Vagina (tissue), 2 donors: ENCODE results near the gene CERT1. TPM values are rescaled to one million over a fixed set of nuclear protein-coding genes. Genes with fewer than 3 reads are reported as not detected.

Source experiments
- DNase-seq, 2 donors: peaks; one replicate each; pipeline ENCODE4 v3.0.0-alpha.2; 2017; ENCODE audit errors: extremely low spot score in 2 of 2
- H3K27ac ChIP-seq: fragments of 200-600 bp; sonication (generic); one replicate; pipeline ENCODE4 v1.5.1; 2019
- H3K27me3 ChIP-seq: fragments of 200-600 bp; sonication (generic); one replicate; pipeline ENCODE4 v1.5.1; 2019
- H3K36me3 ChIP-seq, 2 donors: fragments of 200-600 bp; sonication (generic); one replicate each; pipeline ENCODE4 v1.5.1; 2017 to 2019
- H3K4me1 ChIP-seq: fragments of 200-600 bp; sonication (generic); one replicate; pipeline ENCODE4 v1.5.1; 2019
- H3K4me3 ChIP-seq, 2 donors: fragments of 200-600 bp; sonication (generic); 1 replicate in 1 of 2; 2 replicates in 1 of 2; pipeline ENCODE4 v1.5.1; 2016 to 2019
- H3K9me3 ChIP-seq: fragments of 200-600 bp; sonication (generic); one replicate; pipeline ENCODE4 v1.5.1; 2019
- CTCF ChIP-seq, 3 experiments: fragments of 450-650 bp in 2 of 3; fragments of 200-600 bp in 1 of 3; sonication (generic) in 1 of 3; IDR thresholded peaks; one replicate each; pipeline ENCODE4 v1.5.1; 2017 to 2019; ENCODE audit warnings: antibody characterized with exemption in 3 of 3, mild to moderate bottlenecking in 2 of 3, moderate library complexity in 2 of 3
- POLR2A ChIP-seq, 2 donors: fragments of 450-650 bp; IDR thresholded peaks; one replicate each; pipeline ENCODE4 v1.6.1; 2017; ENCODE audit warnings: antibody characterized with exemption in 2 of 2, mild to moderate bottlenecking in 2 of 2, moderate library complexity in 2 of 2
- POLR2AphosphoS5 ChIP-seq, 2 donors: sonication (generic); formaldehyde crosslinking; IDR thresholded peaks; one replicate each; pipeline ENCODE4 v1.9.0; 2017; ENCODE audit warnings: antibody characterized with exemption in 2 of 2, mild to moderate bottlenecking in 2 of 2, low read depth in 1 of 2; ENCODE audit not compliant: insufficient read depth in 1 of 2
- intact Hi-C: fragments of 100-400 bp; cut with DNase I; formaldehyde crosslinking; loops from one replicate; pipeline ENCODE4 v1.15.1; 2023
- total RNA-seq: library from RNA; depleted of rRNA; stranded (reverse); fragments of >200 nt; gene quantifications from one replicate; pipeline ENCODE4 v1.2.3, GENCODE V29; 2016

Gene CERT1
- total RNA-seq, 1 donor from 2014 or later = 44.2 TPM

- Histone ChIP-seq H3K4me1 (no peaks in the 10 kb centered on the region), H3K27ac (no peak overlapping the region), H3K9me3 (no peaks in the 10 kb centered on the region), H3K4me3 (no peak overlapping the region), H3K27me3 (no peaks in the 10 kb centered on the region), H3K36me3 (no peaks in the 10 kb centered on the region)
- DNase-seq = no peak
- TF ChIP-seq CTCF (IDR thresholded peaks at IDR 0.05) (no peak), POLR2AphosphoS5 (IDR thresholded peaks at IDR 0.05; ENCODE audit: insufficient read depth in 1 of 2, low read depth in 1 of 2) (no peak), POLR2A (IDR thresholded peaks at IDR 0.05) (no peak)
- intact Hi-C loops = no loop called here
These were observed 35.4 kb upstream of the CERT1 start for GRCh38 chr5:75546830-75547229.

GRCh38 chr5:75545131-75545530, 33.7 kb upstream of the CERT1 start:
- DNase-seq = no peak
- no peaks in the 10 kb centered on the region for H3K9me3 ChIP-seq
- no peak overlapping the region for H3K27ac ChIP-seq
- no peak overlapping the region for H3K4me3 ChIP-seq
- TF ChIP-seq POLR2A (IDR thresholded peaks at IDR 0.05) = no peak
- TF ChIP-seq CTCF (IDR thresholded peaks at IDR 0.05) = no peak
- TF ChIP-seq POLR2AphosphoS5 (IDR thresholded peaks at IDR 0.05; ENCODE audit: insufficient read depth in 1 of 2, low read depth in 1 of 2) = no peak
- H3K27me3 ChIP-seq = no peaks in the 10 kb centered on the region
- H3K36me3 ChIP-seq = no peaks in the 10 kb centered on the region
- H3K4me1 ChIP-seq = no peaks in the 10 kb centered on the region
- intact Hi-C loops = no loop called here

GRCh38 chr5:75538211-75538610, 26.8 kb upstream of the CERT1 start:
- intact Hi-C loops = no loop called here
- no peak for TF ChIP-seq POLR2A (IDR thresholded peaks at IDR 0.05)
- TF ChIP-seq POLR2AphosphoS5 (IDR thresholded peaks at IDR 0.05; ENCODE audit: insufficient read depth in 1 of 2, low read depth in 1 of 2) = no peak
- TF ChIP-seq CTCF (IDR thresholded peaks at IDR 0.05) = no peak
- Histone ChIP-seq H3K4me3 (no peak overlapping the region), H3K36me3 (no peaks in the 10 kb centered on the region), H3K27ac (no peak overlapping the region), H3K9me3 (no peaks in the 10 kb centered on the region), H3K4me1 (peaks cover 13% of the 10 kb centered on the region), H3K27me3 (no peaks in the 10 kb centered on the region)
- no peak for DNase-seq

GRCh38 chr5:75536694-75537360, 25.4 kb upstream of the CERT1 start:
- no peak for DNase-seq
- intact Hi-C loops = no loop called here
- no peaks in the 10 kb centered on the region for H3K36me3 ChIP-seq
- no peak overlapping the region for H3K4me3 ChIP-seq
- no peaks in the 10 kb centered on the region for H3K9me3 ChIP-seq
- H3K4me1 ChIP-seq = peaks cover 13% of the 10 kb centered on the region
- no peak overlapping the region for H3K27ac ChIP-seq
- no peak for TF ChIP-seq CTCF (IDR thresholded peaks at IDR 0.05)
- no peak for TF ChIP-seq POLR2AphosphoS5 (IDR thresholded peaks at IDR 0.05; ENCODE audit: insufficient read depth in 1 of 2, low read depth in 1 of 2)
- no peak for TF ChIP-seq POLR2A (IDR thresholded peaks at IDR 0.05)
- no peaks in the 10 kb centered on the region for H3K27me3 ChIP-seq

GRCh38 chr5:75536147-75536546, 24.7 kb upstream of the CERT1 start:
- Histone ChIP-seq H3K4me3 (no peak overlapping the region), H3K27me3 (no peaks in the 10 kb centered on the region), H3K27ac (no peak overlapping the region), H3K36me3 (no peaks in the 10 kb centered on the region), H3K9me3 (no peaks in the 10 kb centered on the region), H3K4me1 (peaks cover 13% of the 10 kb centered on the region)
- TF ChIP-seq POLR2AphosphoS5 (IDR thresholded peaks at IDR 0.05; ENCODE audit: insufficient read depth in 1 of 2, low read depth in 1 of 2) (no peak), POLR2A (IDR thresholded peaks at IDR 0.05) (no peak), CTCF (IDR thresholded peaks at IDR 0.05) (no peak)
- DNase-seq = no peak
- intact Hi-C loops = no loop called here
